NOMO-1 treated with DMSO at 0.1 percent for 48 hours (cell line): ENCODE data around the gene HIGD2A.
"Not testable (repeated sequence)": the region's sequence is repeated elsewhere in the genome, so short reads cannot be mapped to it uniquely, and the experiment has no call there.

ENCODE experiments used
- DNase-seq: peaks from one replicate; lab custom pipeline; 2025; ENCODE audit not compliant: unreplicated experiment; lab: John Stamatoyannopoulos, UW

HIGD2A gene

GRCh38 chr5:176394096-176394495 is 5.5 kb downstream of the HIGD2A start:
- DNase-seq, result no peak

- DNase-seq, result no peak
Observed at GRCh38 chr5:176394881-176395675, 6.5 kb downstream of the HIGD2A start.

- no peak for DNase-seq
Observed at GRCh38 chr5:176396330-176396729, 7.8 kb downstream of the HIGD2A start.

GRCh38 chr5:176397736-176398420 is 9.3 kb downstream of the HIGD2A start:
- DNase-seq, result no peak

GRCh38 chr5:176400382-176401156 is 12.0 kb downstream of the HIGD2A start:
- no peak for DNase-seq

- no peak for DNase-seq
Observed at GRCh38 chr5:176401281-176402205, 13.0 kb downstream of the HIGD2A start.

GRCh38 chr5:176405656-176406435 is 17.3 kb downstream of the HIGD2A start:
- no peak for DNase-seq

- DNase-seq, result no peak
Observed at GRCh38 chr5:176406436-176407052, 18.0 kb downstream of the HIGD2A start.

GRCh38 chr5:176407456-176408251 is 19.1 kb downstream of the HIGD2A start:
- no peak for DNase-seq

- DNase-seq, result not testable (repeated sequence)
Observed at GRCh38 chr5:176408252-176408573, 19.7 kb downstream of the HIGD2A start.

GRCh38 chr5:176408590-176408989 is 20.0 kb downstream of the HIGD2A start:
- no peak for DNase-seq

- DNase-seq, result no peak
Observed at GRCh38 chr5:176409765-176410164, 21.2 kb downstream of the HIGD2A start.

GRCh38 chr5:176410486-176411180 is 22.1 kb downstream of the HIGD2A start:
- no peak for DNase-seq

GRCh38 chr5:176412517-176413254 is 24.1 kb downstream of the HIGD2A start:
- no peak for DNase-seq

GRCh38 chr5:176413255-176413565 is 24.7 kb downstream of the HIGD2A start:
- DNase-seq, result no peak

- DNase-seq, result no peak
Observed at GRCh38 chr5:176413709-176414191, 25.2 kb downstream of the HIGD2A start.

GRCh38 chr5:176414704-176415103 is 26.2 kb downstream of the HIGD2A start:
- DNase-seq, result no peak
